K562 (cell line): ENCODE measurements around the gene KRT80. TPM values are rescaled to one million over a fixed set of nuclear protein-coding genes. Genes with fewer than 3 reads are reported as not detected.

Experiments used
- CTBP1 ChIP-seq: fragments of 450-650 bp; IDR thresholded peaks from 2 replicates; pipeline ENCODE4 v1.6.1; 2016; ENCODE audit warnings: borderline replicate concordance
- DDX20 ChIP-seq: fragments of 450-650 bp; IDR thresholded peaks from 2 replicates; pipeline ENCODE4 v1.6.1; 2016; ENCODE audit warnings: missing genetic modification characterization, low read depth, mild to moderate bottlenecking, missing compliant biosample characterization, moderate library complexity
- FOSL1 ChIP-seq: fragments of 200-800 bp; sonication (Bioruptor generic); conservative IDR thresholded peaks from 2 replicates; pipeline ENCODE4 v1.6.1; 2016; ENCODE audit warnings: missing genetic modification characterization, missing compliant biosample characterization
- FOXM1 ChIP-seq, 2 experiments: fragments of 450-650 bp in 1 of 2; sonication (generic) in 1 of 2; formaldehyde crosslinking in 1 of 2; IDR thresholded peaks; 2 replicates each; pipeline versions ENCODE4 v1.6.1 to v1.9.0; 2017 to 2022; ENCODE audit warnings: low read depth in 2 of 2, mild to moderate bottlenecking in 2 of 2, missing genetic modification reagents in 1 of 2, moderate library complexity in 1 of 2
- GATAD2B ChIP-seq: fragments of 450-650 bp; IDR thresholded peaks from 2 replicates; pipeline ENCODE4 v1.6.1; 2017; ENCODE audit warnings: mild to moderate bottlenecking, borderline replicate concordance
- HIVEP1 ChIP-seq: fragments of 250-450 bp; sonication (Bioruptor Pico); IDR thresholded peaks from 2 replicates; pipeline ENCODE4 v1.4.0; 2020; ENCODE audit warnings: mild to moderate bottlenecking
- LARP7 ChIP-seq: fragments of 450-650 bp; IDR thresholded peaks from 2 replicates; pipeline ENCODE4 v1.6.1; 2016
- MAX ChIP-seq: sonication (generic); formaldehyde crosslinking; IDR thresholded peaks from 2 replicates; pipeline ENCODE4 v1.9.0; 2022; ENCODE audit warnings: mild to moderate bottlenecking, missing genetic modification reagents
- MAZ ChIP-seq, 2 experiments: fragments of 450-650 bp in 1 of 2; sonication (generic) in 1 of 2; formaldehyde crosslinking; IDR thresholded peaks in 1 of 2; conservative IDR thresholded peaks in 1 of 2; 2 replicates each; pipeline versions ENCODE4 v1.4.0 to v1.5.0; 2020; ENCODE audit warnings: mild to moderate bottlenecking in 1 of 2, missing genetic modification reagents in 1 of 2
- MTA3 ChIP-seq: fragments of 450-650 bp; formaldehyde crosslinking; IDR thresholded peaks from 2 replicates; pipeline ENCODE4 v1.6.1; 2017; ENCODE audit warnings: mild to moderate bottlenecking, borderline replicate concordance
- NELFE ChIP-seq: IDR thresholded peaks from 2 replicates; pipeline ENCODE4 v1.6.1; 2011; ENCODE audit warnings: mild to moderate bottlenecking; ENCODE audit not compliant: insufficient read depth, insufficient read length
- NR2C1 ChIP-seq, 2 experiments: fragments of 450-650 bp; IDR thresholded peaks; 2 replicates each; pipeline ENCODE4 v1.6.1; 2017; ENCODE audit warnings: mild to moderate bottlenecking in 2 of 2, antibody characterized with exemption in 1 of 2, inconsistent platforms in 1 of 2, missing compliant biosample characterization in 1 of 2, missing genetic modification characterization in 1 of 2
- OTX1 ChIP-seq: fragments of 450-650 bp; formaldehyde crosslinking; IDR thresholded peaks from 2 replicates; pipeline ENCODE4 v1.4.0; 2022; ENCODE audit warnings: mild to moderate bottlenecking
- PHB ChIP-seq: fragments of 250-450 bp; sonication (Bioruptor Pico); IDR thresholded peaks from 2 replicates; pipeline ENCODE4 v1.5.0; 2021
- RB1 ChIP-seq: fragments of 450-650 bp; IDR thresholded peaks from 2 replicates; pipeline ENCODE4 v1.6.1; 2017; ENCODE audit warnings: low read depth, mild to moderate bottlenecking
- RBM14 ChIP-seq: fragments of 200-400 bp; formaldehyde crosslinking; IDR thresholded peaks from 2 replicates; pipeline ENCODE4 v1.6.1; 2018; ENCODE audit warnings: low read depth, mild to moderate bottlenecking, low read length, moderate library complexity, borderline replicate concordance; ENCODE audit not compliant: insufficient read depth
- SAFB ChIP-seq: fragments of 200-400 bp; formaldehyde crosslinking; IDR thresholded peaks from 2 replicates; pipeline ENCODE4 v1.6.1; 2017; ENCODE audit warnings: low read depth, low read length, borderline replicate concordance
- SIN3B ChIP-seq: fragments of 450-650 bp; IDR thresholded peaks from 2 replicates; pipeline ENCODE4 v1.6.1; 2017; ENCODE audit warnings: low read depth, mild to moderate bottlenecking, moderate library complexity
- SP1 ChIP-seq: sonication (generic); formaldehyde crosslinking; IDR thresholded peaks from 2 replicates; pipeline ENCODE4 v1.8.1; 2022; ENCODE audit warnings: mild to moderate bottlenecking, missing genetic modification reagents
- STAG1 ChIP-seq: sonication (generic); formaldehyde crosslinking; IDR thresholded peaks from 2 replicates; pipeline ENCODE4 v1.5.0; 2020; ENCODE audit warnings: missing genetic modification reagents, borderline replicate concordance
- TBP ChIP-seq: optimal IDR thresholded peaks from 2 replicates; pipeline ENCODE3; 2011; ENCODE audit warnings: low read depth, low read length, improper control_type of control experiment
- TRIM24 ChIP-seq, 2 experiments: fragments of 450-650 bp; IDR thresholded peaks; 2 replicates each; pipeline ENCODE4 v1.6.1; 2016
- XRCC3 ChIP-seq: fragments of 450-650 bp; IDR thresholded peaks from 2 replicates; pipeline ENCODE4 v1.6.1; 2017; ENCODE audit warnings: mild to moderate bottlenecking, moderate library complexity
- ZBTB7A ChIP-seq: IDR thresholded peaks from 2 replicates; pipeline ENCODE4 v1.6.1; 2011; ENCODE audit warnings: low read depth, mild to moderate bottlenecking, low read length, moderate library complexity, borderline replicate concordance; ENCODE audit not compliant: control insufficient read depth
- ZNF165 ChIP-seq: fragments of 250-450 bp; sonication (Bioruptor Pico); IDR thresholded peaks from 2 replicates; pipeline ENCODE4 v1.4.0; 2020; ENCODE audit warnings: borderline replicate concordance
- ZNF217 ChIP-seq: sonication (generic); formaldehyde crosslinking; IDR thresholded peaks from 2 replicates; pipeline ENCODE4 v1.8.0; 2022; ENCODE audit warnings: mild to moderate bottlenecking, missing genetic modification reagents
- ZNF589 ChIP-seq: fragments of 200-800 bp; sonication (Bioruptor generic); IDR thresholded peaks from 2 replicates; pipeline ENCODE4 v1.6.1; 2016; ENCODE audit warnings: low read depth, missing genetic modification characterization, missing compliant biosample characterization
- polyA plus RNA-seq, 8 experiments: library from polyadenylated mRNA; depleted of rRNA in 4 of 8; stranded (reverse) in 5 of 8; unstranded in 3 of 8; fragments of >200 nt; fragmentation: Nextera tagmentation in 2 of 8; fragmentation: Illumina TruSeq in 1 of 8; extraction: Ambion mirVana in 2 of 8; extraction: Trizol in 1 of 8; gene quantifications; 2 replicates each; pipeline versions ENCODE4 v1.2.1 to v1.2.3, GENCODE V29; 2011 to 2014; ENCODE audit warnings: inconsistent platforms in 1 of 8, missing spikeins in 1 of 8
- total RNA-seq, 7 experiments: library from RNA; depleted of rRNA in 6 of 7; stranded (reverse); fragments of >200 nt in 6 of 7; fragmentation: Illumina TruSeq in 2 of 7; extraction: Trizol in 2 of 7; gene quantifications; 2 replicates each; pipeline versions ENCODE4 v1.2.1 to v1.2.3, GENCODE V29; 2011 to 2021; ENCODE audit warnings: low replicate concordance in 1 of 7
- TF ChIP-seq, protein P1 (sequence below): fragments of 450-650 bp; formaldehyde crosslinking; IDR thresholded peaks from 2 replicates; pipeline ENCODE4 v1.4.0; 2022; ENCODE audit warnings: missing genetic modification characterization

KRT80 gene
- total and polyA plus RNA-seq, 9 of the 15 experiments (the other 6 are each of a cell fraction or from before 2014, with no cell fraction given), result not detected

DNA sequence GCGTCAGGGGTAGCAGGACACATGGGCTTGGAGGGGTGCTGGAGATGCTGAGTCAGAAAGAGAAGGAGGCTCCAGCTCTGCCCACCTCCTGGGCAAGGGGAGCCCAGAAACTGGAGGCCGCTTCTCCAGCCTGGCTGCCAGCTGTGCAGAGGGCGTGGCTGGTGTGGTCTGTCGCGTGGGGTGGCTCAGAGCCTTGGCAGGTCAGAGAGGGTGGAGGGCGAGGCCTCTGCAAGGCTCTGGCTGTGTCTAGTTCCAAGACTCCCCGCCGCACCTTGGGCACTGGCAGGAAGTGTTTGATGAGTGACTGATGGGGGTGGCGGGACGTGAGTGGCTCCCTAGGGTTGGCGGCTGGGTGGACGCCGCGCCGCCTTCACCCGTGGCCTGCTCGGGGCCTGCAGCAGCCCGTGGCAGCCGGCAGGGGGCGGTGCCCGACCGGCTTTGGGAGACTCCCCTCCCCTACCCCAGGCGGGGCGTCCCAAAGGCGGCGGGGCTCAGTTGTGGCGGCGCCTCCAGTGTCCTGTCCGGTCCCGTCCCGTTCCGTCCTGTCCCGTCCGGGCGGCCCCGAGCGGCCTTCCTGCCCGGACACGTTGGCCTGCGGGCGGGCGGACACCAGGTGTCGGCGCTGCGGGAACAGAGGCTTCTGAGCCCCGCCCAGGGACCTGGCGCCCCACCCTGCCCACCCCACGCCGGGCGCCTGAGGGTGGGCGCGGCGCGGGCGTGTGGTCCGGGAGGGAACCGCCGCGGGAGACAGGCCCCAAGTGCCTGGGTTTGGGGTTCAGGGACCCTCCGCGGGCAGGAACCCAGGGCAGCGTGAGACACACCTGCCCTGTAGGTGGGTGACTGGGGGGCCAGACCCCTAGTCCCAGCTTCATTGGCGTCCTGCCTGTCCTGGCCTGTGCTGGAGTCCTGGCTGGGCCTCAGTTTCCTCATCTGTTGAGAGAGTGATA lies 39.7 kb downstream of the KRT80 start (continued):
- TF ChIP-seq CTBP1 (peak; percentile 35; the same call in 1 of the 2 replicates), STAG1 (CRISPR knock-in tag) (peak; percentile 82), MAZ (CRISPR knock-in tag; conservative IDR thresholded peaks at IDR 0.05 in 1 of 2, IDR thresholded peaks at IDR 0.05 in 1 of 2) (peak; percentile 62 to 85), ZBTB7A (peak; percentile 73; the same call in 1 of the 2 replicates), TRIM24 (IDR thresholded peaks at IDR 0.05) (no peak), ZNF217 (CRISPR knock-in tag) (no peak), XRCC3 (no peak), RB1 (peak; percentile 72; the same call in 1 of the 2 replicates), MTA3 (peak; percentile 58; the same call in 1 of the 2 replicates), ZNF165 (CRISPR knock-in tag) (no peak), NELFE (no peak), ZNF589 (no peak), TBP (no peak), NR2C1 (IDR thresholded peaks at IDR 0.05) (no peak), NR2C1 (tag; IDR thresholded peaks at IDR 0.05) (no peak), DDX20 (no peak), GATAD2B (peak; percentile 76; the same call in 1 of the 2 replicates), OTX1 (CRISPR knock-in tag) (no peak), SP1 (CRISPR knock-in tag) (0 out of 2 replicates have a peak, but pooled peaks have one; percentile 12), RBM14 (0 out of 2 replicates have a peak, but pooled peaks have one; percentile 42), FOXM1 (IDR thresholded peaks at IDR 0.05; ENCODE audit: low read depth) (no peak), FOXM1 (CRISPR knock-in tag; IDR thresholded peaks at IDR 0.05; ENCODE audit: low read depth) (no peak), SAFB (peak; percentile 97), SIN3B (0 out of 2 replicates have a peak, but pooled peaks have one; percentile 31), LARP7 (no peak), PHB (CRISPR knock-in tag) (no peak), MAX (no peak), HIVEP1 (CRISPR knock-in tag) (no peak), FOSL1 (tag) (no peak)
- TF ChIP-seq, protein P1, sequence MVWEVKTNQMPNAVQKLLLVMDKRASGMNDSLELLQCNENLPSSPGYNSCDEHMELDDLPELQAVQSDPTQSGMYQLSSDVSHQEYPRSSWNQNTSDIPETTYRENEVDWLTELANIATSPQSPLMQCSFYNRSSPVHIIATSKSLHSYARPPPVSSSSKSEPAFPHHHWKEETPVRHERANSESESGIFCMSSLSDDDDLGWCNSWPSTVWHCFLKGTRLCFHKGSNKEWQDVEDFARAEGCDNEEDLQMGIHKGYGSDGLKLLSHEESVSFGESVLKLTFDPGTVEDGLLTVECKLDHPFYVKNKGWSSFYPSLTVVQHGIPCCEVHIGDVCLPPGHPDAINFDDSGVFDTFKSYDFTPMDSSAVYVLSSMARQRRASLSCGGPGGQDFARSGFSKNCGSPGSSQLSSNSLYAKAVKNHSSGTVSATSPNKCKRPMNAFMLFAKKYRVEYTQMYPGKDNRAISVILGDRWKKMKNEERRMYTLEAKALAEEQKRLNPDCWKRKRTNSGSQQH (CRISPR knock-in tag), result no peak
